Glutamatergic neuron (in vitro differentiated cells): ENCODE results near the gene NCKIPSD. TPM values are rescaled to one million over a fixed set of nuclear protein-coding genes. Genes with fewer than 3 reads are reported as not detected.

Experiments used
- DNase-seq: peaks from one replicate; pipeline ENCODE4 v3.0.0; 2022
- H3K27ac Mint-ChIP-seq: one replicate; pipeline ENCODE4 v1.8.0; 2020; ENCODE audit warnings: mild to moderate bottlenecking, mixed read lengths, inconsistent platforms; ENCODE audit not compliant: unreplicated experiment
- H3K27me3 Mint-ChIP-seq: one replicate; pipeline ENCODE4 v1.8.0; 2020; ENCODE audit warnings: mild to moderate bottlenecking, moderate library complexity, mixed read lengths, inconsistent platforms; ENCODE audit not compliant: unreplicated experiment
- H3K36me3 Mint-ChIP-seq: one replicate; pipeline ENCODE4 v1.8.0; 2020; ENCODE audit warnings: mild to moderate bottlenecking, mixed read lengths, inconsistent platforms; ENCODE audit not compliant: unreplicated experiment
- H3K4me1 Mint-ChIP-seq: one replicate; pipeline ENCODE4 v1.8.0; 2020; ENCODE audit warnings: mild to moderate bottlenecking, low read depth, mixed read lengths, inconsistent platforms; ENCODE audit not compliant: unreplicated experiment
- H3K4me3 Mint-ChIP-seq: one replicate; pipeline ENCODE4 v1.8.0; 2020; ENCODE audit warnings: mild to moderate bottlenecking, mixed read lengths, inconsistent platforms; ENCODE audit not compliant: unreplicated experiment
- H3K9me3 Mint-ChIP-seq: one replicate; pipeline ENCODE4 v1.8.0; 2020; ENCODE audit warnings: mild to moderate bottlenecking, moderate library complexity, mixed read lengths, inconsistent platforms; ENCODE audit not compliant: unreplicated experiment
- total RNA-seq: library from RNA; stranded (reverse); fragmentation: NEBNext Ultra II Directional; extraction: Animal tissue kit (Norgen Biotek cat#: 25700); gene quantifications from one replicate; pipeline ENCODE4 v1.2.1, GENCODE V29; 2021; ENCODE audit not compliant: unreplicated experiment
- TF ChIP-seq, protein P1 (sequence below): fragments of 200-600 bp; sonication (generic); IDR thresholded peaks from one replicate; pipeline ENCODE4 v1.5.0; 2021; ENCODE audit not compliant: partially characterized antibody, unreplicated experiment

Gene NCKIPSD
- total RNA-seq, 1 donor from 2014 or later: 35.5 TPM

- peaks cover 6% of the 10 kb centered on the region for H3K27me3 Mint-ChIP-seq
- TF ChIP-seq, protein P1, sequence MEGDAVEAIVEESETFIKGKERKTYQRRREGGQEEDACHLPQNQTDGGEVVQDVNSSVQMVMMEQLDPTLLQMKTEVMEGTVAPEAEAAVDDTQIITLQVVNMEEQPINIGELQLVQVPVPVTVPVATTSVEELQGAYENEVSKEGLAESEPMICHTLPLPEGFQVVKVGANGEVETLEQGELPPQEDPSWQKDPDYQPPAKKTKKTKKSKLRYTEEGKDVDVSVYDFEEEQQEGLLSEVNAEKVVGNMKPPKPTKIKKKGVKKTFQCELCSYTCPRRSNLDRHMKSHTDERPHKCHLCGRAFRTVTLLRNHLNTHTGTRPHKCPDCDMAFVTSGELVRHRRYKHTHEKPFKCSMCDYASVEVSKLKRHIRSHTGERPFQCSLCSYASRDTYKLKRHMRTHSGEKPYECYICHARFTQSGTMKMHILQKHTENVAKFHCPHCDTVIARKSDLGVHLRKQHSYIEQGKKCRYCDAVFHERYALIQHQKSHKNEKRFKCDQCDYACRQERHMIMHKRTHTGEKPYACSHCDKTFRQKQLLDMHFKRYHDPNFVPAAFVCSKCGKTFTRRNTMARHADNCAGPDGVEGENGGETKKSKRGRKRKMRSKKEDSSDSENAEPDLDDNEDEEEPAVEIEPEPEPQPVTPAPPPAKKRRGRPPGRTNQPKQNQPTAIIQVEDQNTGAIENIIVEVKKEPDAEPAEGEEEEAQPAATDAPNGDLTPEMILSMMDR: no peak
- peaks cover 7% of the 10 kb centered on the region for H3K9me3 Mint-ChIP-seq
- H3K27ac Mint-ChIP-seq: no peak overlapping the region
- H3K4me3 Mint-ChIP-seq: no peak overlapping the region
- DNase-seq: no peak
- peaks cover 5% of the 10 kb centered on the region for H3K36me3 Mint-ChIP-seq
- H3K4me1 Mint-ChIP-seq: peaks cover 18% of the 10 kb centered on the region
Observed at GRCh38 chr3:48639944-48640606, 45.6 kb downstream of the NCKIPSD start.

DNA sequence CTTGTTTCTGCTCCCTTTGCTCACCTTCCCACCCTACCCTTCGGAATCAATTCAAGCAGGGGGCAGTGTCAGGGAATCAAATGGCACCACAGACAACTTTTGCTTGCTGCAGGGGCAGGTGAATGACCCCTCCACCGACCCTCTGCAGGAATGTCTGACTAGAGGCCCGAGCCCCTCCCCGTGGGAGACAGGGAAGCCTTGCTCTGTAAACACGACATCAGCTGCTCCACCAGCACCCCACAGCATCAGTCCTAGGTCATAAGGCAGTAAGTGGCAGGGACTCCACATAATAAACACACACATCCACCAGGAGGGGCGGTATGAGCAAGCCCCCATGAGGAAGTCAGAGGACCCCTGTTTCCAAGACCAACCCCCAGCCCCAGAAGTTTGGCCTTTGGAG, 48.4 kb downstream of the NCKIPSD start:
- Mint-ChIP-seq H3K4me3 (peak overlapping the region; percentile 57), H3K4me1 (peaks cover 17% of the 10 kb centered on the region), H3K9me3 (peaks cover 3% of the 10 kb centered on the region), H3K36me3 (no peaks in the 10 kb centered on the region), H3K27ac (no peak overlapping the region), H3K27me3 (peaks cover 4% of the 10 kb centered on the region)
- TF ChIP-seq, protein P1: no peak
- no peak for DNase-seq

- Mint-ChIP-seq H3K4me1 (peaks cover 17% of the 10 kb centered on the region), H3K27me3 (peaks cover 2% of the 10 kb centered on the region), H3K9me3 (peaks cover 3% of the 10 kb centered on the region), H3K27ac (no peak overlapping the region), H3K4me3 (peak overlapping the region; percentile 78), H3K36me3 (no peaks in the 10 kb centered on the region)
- TF ChIP-seq, protein P1: no peak
- DNase-seq: no peak
Observed at GRCh38 chr3:48636149-48636655, 49.5 kb downstream of the NCKIPSD start.

DNA sequence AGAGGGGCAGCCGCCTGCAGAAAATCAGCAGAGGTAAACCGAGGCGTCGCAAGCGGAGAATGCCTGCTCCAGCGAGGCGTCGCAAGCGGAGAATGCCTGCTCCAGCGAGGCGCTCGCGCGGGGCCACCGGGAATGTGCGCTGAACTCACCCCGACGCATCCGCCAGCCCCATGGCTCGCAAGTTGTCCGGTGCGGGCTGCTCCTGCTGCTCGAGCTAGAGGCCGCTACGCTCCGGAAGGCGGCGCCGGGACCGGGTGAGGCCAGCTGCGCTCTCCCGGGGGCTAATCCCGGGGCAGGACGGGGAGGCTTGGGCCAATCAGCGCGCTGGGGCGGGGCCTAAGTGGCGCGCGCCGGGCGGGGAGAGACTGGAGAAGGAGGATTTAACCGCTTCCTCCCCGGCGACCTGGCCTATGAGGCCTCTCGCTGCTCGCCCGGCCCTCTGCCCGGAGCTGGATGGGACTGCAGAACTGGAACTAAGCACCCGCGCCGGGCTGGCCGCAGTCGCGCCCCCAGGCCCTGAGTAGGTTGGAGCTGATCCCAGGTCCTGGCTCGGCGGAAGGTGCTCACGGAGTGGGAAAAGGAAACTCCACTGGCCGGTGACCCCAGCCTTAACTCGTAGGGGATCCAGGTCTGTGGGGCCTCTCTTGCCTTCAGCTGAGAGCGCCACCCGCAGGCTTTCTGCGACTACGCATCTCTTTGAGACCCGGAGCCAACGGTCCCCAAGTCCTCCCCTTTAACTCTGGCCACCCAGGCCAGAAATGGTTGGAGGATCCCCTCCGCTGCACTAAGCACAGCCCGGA, 50.3 kb downstream of the NCKIPSD start, which contains the start of gene SLC26A6:
Gene SLC26A6 (minus strand): TSS at position 240 of the 800 bp plus-strand sequence. CDS start 68 bp downstream, at position 172.
- TF ChIP-seq, protein P1: peak; percentile 67
- peaks cover 2% of the 10 kb centered on the region for H3K27me3 Mint-ChIP-seq
- H3K27ac Mint-ChIP-seq: peak within 1 kb of the TSS; percentile 33
- peak; percentile 99 for DNase-seq
- H3K36me3 Mint-ChIP-seq: no peaks in the 10 kb centered on the region
- H3K9me3 Mint-ChIP-seq: peaks cover 3% of the 10 kb centered on the region
- H3K4me1 Mint-ChIP-seq: peaks cover 17% of the 10 kb centered on the region
- peak within 1 kb of the TSS; percentile 78 for H3K4me3 Mint-ChIP-seq
